ENCODE data around the gene XPO6. TPM values are rescaled to one million over a fixed set of nuclear protein-coding genes. Genes with fewer than 3 reads are reported as not detected.

Gene XPO6
- total and polyA plus RNA-seq, 3 donors from 2014 or later = 216 to 283 (median 238) TPM

DNA sequence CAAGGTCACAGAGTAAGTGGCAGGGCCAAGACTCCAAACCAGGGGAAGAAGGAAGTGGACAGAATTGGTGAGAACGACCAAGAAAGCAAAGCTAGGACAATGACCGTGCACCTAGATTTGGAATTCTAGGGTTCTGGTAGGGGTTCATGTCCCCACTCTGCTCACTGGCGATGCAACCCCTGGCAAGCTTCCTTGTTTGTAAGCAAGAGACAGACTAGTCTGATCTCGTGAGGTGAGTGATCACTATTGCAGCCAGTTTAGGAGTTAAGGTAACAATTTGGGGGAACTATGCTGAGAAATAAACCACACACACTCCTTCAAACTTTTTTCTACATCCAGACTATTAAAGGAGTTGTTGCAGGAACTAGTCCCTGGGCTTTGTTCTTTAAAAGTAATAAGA, 48.1 kb downstream of the XPO6 start:
- intact Hi-C loops (cut with DNase I; ENCODE audit: low total_unique reads) = no loop called here
- H3K27ac ChIP-seq = no peak overlapping the region
- no peaks in the 10 kb centered on the region for H3K9me3 ChIP-seq
- H3K36me3 ChIP-seq (ENCODE audit: low read depth, missing control alignments) = no peaks in the 10 kb centered on the region
- no peaks in the 10 kb centered on the region for H3K27me3 ChIP-seq
- no peak overlapping the region for H3K4me3 ChIP-seq
- no peak for DNase-seq
- TF ChIP-seq, protein P1, sequence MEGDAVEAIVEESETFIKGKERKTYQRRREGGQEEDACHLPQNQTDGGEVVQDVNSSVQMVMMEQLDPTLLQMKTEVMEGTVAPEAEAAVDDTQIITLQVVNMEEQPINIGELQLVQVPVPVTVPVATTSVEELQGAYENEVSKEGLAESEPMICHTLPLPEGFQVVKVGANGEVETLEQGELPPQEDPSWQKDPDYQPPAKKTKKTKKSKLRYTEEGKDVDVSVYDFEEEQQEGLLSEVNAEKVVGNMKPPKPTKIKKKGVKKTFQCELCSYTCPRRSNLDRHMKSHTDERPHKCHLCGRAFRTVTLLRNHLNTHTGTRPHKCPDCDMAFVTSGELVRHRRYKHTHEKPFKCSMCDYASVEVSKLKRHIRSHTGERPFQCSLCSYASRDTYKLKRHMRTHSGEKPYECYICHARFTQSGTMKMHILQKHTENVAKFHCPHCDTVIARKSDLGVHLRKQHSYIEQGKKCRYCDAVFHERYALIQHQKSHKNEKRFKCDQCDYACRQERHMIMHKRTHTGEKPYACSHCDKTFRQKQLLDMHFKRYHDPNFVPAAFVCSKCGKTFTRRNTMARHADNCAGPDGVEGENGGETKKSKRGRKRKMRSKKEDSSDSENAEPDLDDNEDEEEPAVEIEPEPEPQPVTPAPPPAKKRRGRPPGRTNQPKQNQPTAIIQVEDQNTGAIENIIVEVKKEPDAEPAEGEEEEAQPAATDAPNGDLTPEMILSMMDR (IDR thresholded peaks at IDR 0.05) = no peak
- TF ChIP-seq POLR2A (IDR thresholded peaks at IDR 0.05) = no peak
- H3K4me1 ChIP-seq = peaks cover 13% of the 10 kb centered on the region
- WGBS, 2 donors = 40 to 49% methylated on average over 4 of the region's 4 CpGs

- WGBS, 2 donors = 94 to 96% methylated on average over 6 of the region's 6 CpGs
- H3K9me3 ChIP-seq = no peaks in the 10 kb centered on the region
Measured at GRCh38 chr16:28162326-28162877, 49.4 kb downstream of the XPO6 start.

DNA sequence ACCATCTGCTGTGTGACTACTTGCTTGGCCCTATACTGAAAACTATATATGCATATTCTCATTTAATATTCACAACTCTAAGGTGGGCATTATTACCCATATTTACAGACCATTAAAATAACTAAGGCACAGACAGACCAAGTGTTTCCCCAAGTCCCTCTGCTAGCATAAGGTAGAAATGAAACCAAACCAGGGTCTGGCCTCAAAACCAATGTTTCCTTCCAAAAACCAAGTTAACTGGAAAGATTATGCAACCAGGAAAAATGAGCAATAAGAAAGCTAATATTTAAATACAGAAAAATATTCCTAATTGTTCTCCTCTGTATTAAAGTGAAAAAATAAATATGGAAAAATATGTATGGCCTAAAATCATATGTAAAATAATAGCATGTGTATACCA, 50.1 kb downstream of the XPO6 start:
- H3K4me1 ChIP-seq = peaks cover 13% of the 10 kb centered on the region
- no peak for DNase-seq
- no peaks in the 10 kb centered on the region for H3K9me3 ChIP-seq
- intact Hi-C loops (cut with DNase I; ENCODE audit: low total_unique reads) = no loop called here
- TF ChIP-seq POLR2A (IDR thresholded peaks at IDR 0.05) = no peak
- TF ChIP-seq, protein P1 (IDR thresholded peaks at IDR 0.05) = no peak
- no peaks in the 10 kb centered on the region for H3K27me3 ChIP-seq
- no peak overlapping the region for H3K4me3 ChIP-seq
- no peak overlapping the region for H3K27ac ChIP-seq
- H3K36me3 ChIP-seq (ENCODE audit: low read depth, missing control alignments) = no peaks in the 10 kb centered on the region

More at GRCh38 chr16:28162326-28162877, 49.4 kb downstream of the XPO6 start:
- Histone ChIP-seq H3K36me3 (ENCODE audit: low read depth, missing control alignments) (no peaks in the 10 kb centered on the region), H3K27me3 (no peaks in the 10 kb centered on the region), H3K4me1 (peaks cover 13% of the 10 kb centered on the region), H3K4me3 (no peak overlapping the region), H3K27ac (no peak overlapping the region)
- intact Hi-C loops (cut with DNase I; ENCODE audit: low total_unique reads) = no loop called here
- TF ChIP-seq, protein P1 (IDR thresholded peaks at IDR 0.05) = no peak
- no peak for TF ChIP-seq POLR2A (IDR thresholded peaks at IDR 0.05)
- DNase-seq = no peak

- WGBS, 2 donors = 24 to 27% methylated on average over 1 of the region's 1 CpG
Measured at GRCh38 chr16:28158136-28158535, 53.6 kb downstream of the XPO6 start.

More at GRCh38 chr16:28158136-28158535, 53.6 kb downstream of the XPO6 start:
- intact Hi-C loops (cut with DNase I; ENCODE audit: low total_unique reads) = no loop called here
- H3K27me3 ChIP-seq = no peaks in the 10 kb centered on the region
- no peak for DNase-seq
- H3K27ac ChIP-seq = peak overlapping the region in 1 of 2 donors; percentile 46
- no peaks in the 10 kb centered on the region for H3K36me3 ChIP-seq (ENCODE audit: low read depth, missing control alignments)
- H3K4me3 ChIP-seq = no peak overlapping the region
- TF ChIP-seq, protein P1 (IDR thresholded peaks at IDR 0.05) = no peak
- TF ChIP-seq POLR2A (IDR thresholded peaks at IDR 0.05) = no peak
- H3K9me3 ChIP-seq = no peaks in the 10 kb centered on the region
- peaks cover 3% of the 10 kb centered on the region for H3K4me1 ChIP-seq

All from testis (tissue), 3 donors.